Neural cell (in vitro differentiated cells): ENCODE results near the gene API5. TPM values are rescaled to one million over a fixed set of nuclear protein-coding genes. Genes with fewer than 3 reads are reported as not detected.

Experiments
- H2AFZ ChIP-seq: fragments of 200-600, 300-800 bp; sonication (generic), shearing (Covaris generic); 2 replicates; pipeline ENCODE4 v1.6.0; 2014; ENCODE audit warnings: low read depth, mild to moderate bottlenecking, antibody characterized with exemption, low read length, moderate library complexity
- H3F3A ChIP-seq: fragments of 200-600 bp; shearing (Covaris generic); 2 replicates; pipeline ENCODE4 v1.6.1; 2016; ENCODE audit warnings: mild to moderate bottlenecking, moderate library complexity, mixed read lengths, antibody characterized with exemption, low read length; ENCODE audit not compliant: insufficient read depth, poor library complexity, severe bottlenecking
- H3K27ac ChIP-seq: fragments of 200-600, 300-800 bp; sonication (generic), shearing (Covaris generic); 2 replicates; pipeline ENCODE4 v1.5.1; 2014; ENCODE audit warnings: mild to moderate bottlenecking, low read length, moderate library complexity
- H3K27me3 ChIP-seq: fragments of 300-800, 200-600 bp; sonication (generic), shearing (Covaris generic); 2 replicates; pipeline ENCODE4 v1.6.0; 2014; ENCODE audit warnings: mild to moderate bottlenecking, low read depth, low read length, moderate library complexity; ENCODE audit not compliant: insufficient read depth
- H3K36me3 ChIP-seq: fragments of 300-800, 200-600 bp; sonication (generic), shearing (Covaris generic); 2 replicates; pipeline ENCODE4 v1.5.1; 2014; ENCODE audit warnings: mild to moderate bottlenecking, antibody characterized with exemption, low read length, moderate library complexity; ENCODE audit not compliant: insufficient read depth
- H3K4me2 ChIP-seq: fragments of 300-800, 200-600 bp; sonication (generic), shearing (Covaris generic); 2 replicates; pipeline ENCODE4 v1.6.0; 2014; ENCODE audit warnings: mild to moderate bottlenecking, low read length
- H3K4me3 ChIP-seq: fragments of 300-800, 200-600 bp; sonication (generic), shearing (Covaris generic); 2 replicates; pipeline ENCODE4 v1.5.1; 2014; ENCODE audit warnings: mild to moderate bottlenecking, low read length, moderate library complexity
- H3K79me2 ChIP-seq: fragments of 200-600 bp; shearing (Covaris generic); replicated peaks from 2 replicates; pipeline ENCODE4 v1.6.0; 2014; ENCODE audit warnings: mild to moderate bottlenecking, low read length, moderate library complexity; ENCODE audit not compliant: insufficient read depth
- H3K9ac ChIP-seq: fragments of 300-800, 200-600 bp; sonication (generic), shearing (Covaris generic); 2 replicates; pipeline ENCODE4 v1.6.1; 2016; ENCODE audit warnings: mild to moderate bottlenecking, low read length, mixed read lengths
- H3K9me2 ChIP-seq: fragments of 200-600 bp; shearing (Covaris generic); 2 replicates; pipeline ENCODE4 v1.6.1; 2016; ENCODE audit warnings: mild to moderate bottlenecking, low read length, mixed read lengths; ENCODE audit not compliant: insufficient read depth
- H3K9me3 ChIP-seq: fragments of 200-600, 300-800 bp; sonication (generic), shearing (Covaris generic); 2 replicates; pipeline ENCODE4 v1.6.1; 2016; ENCODE audit warnings: mild to moderate bottlenecking, mixed run types, low read length, moderate library complexity, mixed read lengths
- H4K20me1 ChIP-seq: fragments of 200-600 bp; shearing (Covaris generic); 2 replicates; pipeline ENCODE4 v1.6.1; 2016; ENCODE audit warnings: mild to moderate bottlenecking, mixed run types; ENCODE audit not compliant: insufficient read depth
- CTCF ChIP-seq: fragments of 450-650 bp; IDR thresholded peaks from 2 replicates; pipeline ENCODE4 v1.5.1; 2014; ENCODE audit warnings: antibody characterized with exemption, mild to moderate bottlenecking, moderate library complexity; ENCODE audit not compliant: poor library complexity, severe bottlenecking
- EP300 ChIP-seq: fragments of 450-650 bp; conservative IDR thresholded peaks from 2 replicates; pipeline ENCODE4 v1.6.1; 2014; ENCODE audit warnings: antibody characterized with exemption, mild to moderate bottlenecking, moderate library complexity; ENCODE audit not compliant: poor library complexity, severe bottlenecking
- EZH2 ChIP-seq: fragments of 200-600, 300-800 bp; shearing (Covaris generic), sonication (generic); IDR thresholded peaks from 2 replicates; pipeline ENCODE4 v1.6.1; 2014; ENCODE audit warnings: antibody characterized with exemption, low read length, borderline replicate concordance, mild to moderate bottlenecking; ENCODE audit not compliant: insufficient read depth, poor library complexity, severe bottlenecking
- MXI1 ChIP-seq: fragments of 450-650 bp; conservative IDR thresholded peaks from 2 replicates; pipeline ENCODE4 v1.6.1; 2014; ENCODE audit warnings: antibody characterized with exemption, mild to moderate bottlenecking; ENCODE audit not compliant: poor library complexity, severe bottlenecking
- POLR2AphosphoS5 ChIP-seq: IDR thresholded peaks from 2 replicates; pipeline ENCODE4 v1.6.1; 2012
- RAD21 ChIP-seq: fragments of 450-650 bp; conservative IDR thresholded peaks from 2 replicates; pipeline ENCODE4 v1.6.1; 2014; ENCODE audit warnings: antibody characterized with exemption, mild to moderate bottlenecking, moderate library complexity
- REST ChIP-seq: IDR thresholded peaks from 2 replicates; pipeline ENCODE4 v1.6.1; 2012; ENCODE audit warnings: borderline replicate concordance
- SMC3 ChIP-seq: fragments of 450-650 bp; conservative IDR thresholded peaks from 2 replicates; pipeline ENCODE4 v1.6.1; 2014; ENCODE audit warnings: antibody characterized with exemption, mild to moderate bottlenecking, moderate library complexity; ENCODE audit not compliant: poor library complexity
- TAF1 ChIP-seq: IDR thresholded peaks from 2 replicates; pipeline ENCODE4 v1.6.1; 2012; ENCODE audit warnings: low read depth
- polyA plus RNA-seq: library from polyadenylated mRNA; depleted of rRNA; stranded (reverse); fragments of >200 nt; gene quantifications from 2 replicates; pipeline ENCODE4 v1.2.3, GENCODE V29; 2014

Gene API5
- polyA plus RNA-seq, 1 donor from 2014 or later, result 86.0 TPM

- H3K27ac ChIP-seq, result peak within 1 kb of the TSS; percentile 89
- TF ChIP-seq SMC3 (no peak), EZH2 (no peak), POLR2AphosphoS5 (peak; percentile 95), CTCF (no peak), REST (peak; percentile 79), TAF1 (peak; percentile 94), RAD21 (no peak), EP300 (peak; percentile 22), MXI1 (peak; percentile 76)
- H3K9me2 ChIP-seq, result no peaks in the 10 kb centered on the region
These were observed 47.1 kb downstream of the API5 start, which contains the start of gene TTC17 for GRCh38 chr11:43358801-43359421. Gene TTC17 (plus strand): TSS chr11:43358920. CDS start chr11:43358955, 35 bp downstream.

GRCh38 chr11:43359422-43359818, 47.6 kb downstream of the API5 start:
- H3K4me2 ChIP-seq, result peak overlapping the region; percentile 94
- H3K27ac ChIP-seq, result peak overlapping the region; percentile 89
- H3K9me2 ChIP-seq, result no peaks in the 10 kb centered on the region

More at GRCh38 chr11:43358801-43359421, 47.1 kb downstream of the API5 start, which contains the start of gene TTC17:
- Histone ChIP-seq H4K20me1 (no peaks in the 10 kb centered on the region), H3K36me3 (no peaks in the 10 kb centered on the region), H3K4me2 (peak within 1 kb of the TSS; percentile 94), H3K9me3 (no peaks in the 10 kb centered on the region), H3K4me3 (peak within 1 kb of the TSS; percentile 91), H3K79me2 (peaks cover 48% of the 10 kb centered on the region), H3F3A (no peaks in the 10 kb centered on the region), H2AFZ (peak within 1 kb of the TSS; percentile 88), H3K27me3 (no peaks in the 10 kb centered on the region), H3K9ac (peak within 1 kb of the TSS; percentile 94)

More at GRCh38 chr11:43359422-43359818, 47.6 kb downstream of the API5 start:
- peak overlapping the region; percentile 94 for H3K9ac ChIP-seq
- H2AFZ ChIP-seq, result peak overlapping the region; percentile 88
- H3K9me3 ChIP-seq, result no peaks in the 10 kb centered on the region
- H3K79me2 ChIP-seq, result peaks cover 53% of the 10 kb centered on the region
- H4K20me1 ChIP-seq, result no peaks in the 10 kb centered on the region
- H3K27me3 ChIP-seq, result no peaks in the 10 kb centered on the region
- TF ChIP-seq POLR2AphosphoS5, result peak; percentile 10
- no peak for TF ChIP-seq SMC3
- peak; percentile 29 for TF ChIP-seq CTCF
- peak; percentile 35 for TF ChIP-seq MXI1
- no peaks in the 10 kb centered on the region for H3F3A ChIP-seq
- peak overlapping the region; percentile 91 for H3K4me3 ChIP-seq
- H3K36me3 ChIP-seq, result no peaks in the 10 kb centered on the region
